Measurements from ENCODE around the gene PLEKHO1. TPM values are rescaled to one million over a fixed set of nuclear protein-coding genes. Genes with fewer than 3 reads are reported as not detected.

PLEKHO1 gene
- polyA plus RNA-seq, 1 experiment: 62.0 TPM

DNA sequence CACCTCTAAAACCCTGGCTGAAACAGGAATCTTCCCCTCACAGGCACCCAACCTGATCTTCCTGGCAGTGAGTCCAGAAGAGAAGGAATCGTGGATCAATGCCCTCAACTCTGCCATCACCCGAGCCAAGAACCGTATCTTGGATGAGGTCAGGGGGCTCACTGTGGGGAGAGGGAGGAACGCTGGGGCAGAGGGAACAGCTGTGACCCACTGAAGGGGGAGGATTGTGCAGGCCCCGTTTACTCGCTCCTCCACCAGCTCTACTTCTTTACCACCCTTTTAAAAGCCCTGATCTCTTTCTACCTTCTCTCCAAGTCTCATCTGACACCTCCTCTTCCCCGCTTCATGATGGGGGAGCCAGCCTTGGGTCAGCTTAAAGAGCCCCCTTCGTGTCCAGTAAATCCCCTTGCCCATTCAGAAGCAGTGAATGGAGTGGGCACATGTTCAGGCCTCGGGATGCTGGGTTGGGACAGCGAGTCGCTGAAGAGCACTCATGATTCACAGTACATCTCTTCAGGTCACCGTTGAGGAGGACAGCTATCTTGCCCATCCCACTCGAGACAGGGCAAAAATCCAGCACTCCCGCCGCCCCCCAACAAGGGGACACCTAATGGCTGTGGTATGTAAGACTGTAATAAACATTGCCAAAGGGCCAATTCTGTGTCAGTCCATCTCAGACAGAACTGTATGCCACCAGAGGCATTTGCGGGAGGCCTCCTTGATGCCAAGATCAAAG is 7.3 kb downstream of the PLEKHO1 start:
- H3K4me3 ChIP-seq (ENCODE audit: low read depth, low read length): no peak overlapping the region
- POLR2A ChIA-PET: interaction anchor here (0.5 to 7.0 kb wide), 4 partner anchors 6 to 84 kb away, joined by 3 to 149 read pairs (median 5); partner anchors contain the start of gene PLEKHO1
- peak overlapping the region; percentile 95 for H3K27ac ChIP-seq (ENCODE audit: low read depth, low read length)
- H3K9me3 ChIP-seq (ENCODE audit: control insufficient read depth, insufficient read depth, low read length): no peaks in the 10 kb centered on the region
- H3K27me3 ChIP-seq (ENCODE audit: control insufficient read depth, insufficient read depth, low read length): no peaks in the 10 kb centered on the region
- CTCF ChIA-PET: interaction anchor here (1.3 to 5.4 kb wide), 5 partner anchors 9 to 89 kb away, joined by 4 to 24 read pairs (median 6); partner anchors contain the start of gene VPS45
- DNase-seq (ENCODE audit: low read depth, low spot score): no peak
- no peak for TF ChIP-seq CTCF (IDR thresholded peaks at IDR 0.05; ENCODE audit: low read depth, low read length)

- DNase-seq (ENCODE audit: low read depth, low spot score): no peak
- ChIA-PET CTCF (interaction anchor here (1.4 to 5.4 kb wide), 3 partner anchors 11 to 87 kb away, joined by 5 to 24 read pairs (median 20); partner anchors contain the start of gene PLEKHO1), POLR2A (interaction anchor here (0.7 to 7.0 kb wide), 4 partner anchors 8 to 272 kb away, joined by 3 to 149 read pairs (median 4); partner anchors contain the start of genes PLEKHO1 and VPS45)
- no peak for TF ChIP-seq CTCF (IDR thresholded peaks at IDR 0.05; ENCODE audit: low read depth, low read length)
- Histone ChIP-seq H3K27ac (ENCODE audit: low read depth, low read length) (peak overlapping the region; percentile 95), H3K9me3 (ENCODE audit: control insufficient read depth, insufficient read depth, low read length) (no peaks in the 10 kb centered on the region), H3K27me3 (ENCODE audit: control insufficient read depth, insufficient read depth, low read length) (no peaks in the 10 kb centered on the region), H3K4me3 (ENCODE audit: low read depth, low read length) (peak overlapping the region; percentile 27; the same call in 1 of the 2 replicates)
Measured at GRCh38 chr1:150159550-150159949, 9.8 kb downstream of the PLEKHO1 start.

GRCh38 chr1:150160964-150161621 is 11.4 kb downstream of the PLEKHO1 start:
- ChIA-PET CTCF (interaction anchor here (0.6 to 5.4 kb wide), 4 partner anchors 18 to 400 kb away, joined by 3 to 24 read pairs (median 6); no protein-coding TSS in a partner anchor), POLR2A (interaction anchor here (0.6 to 7.0 kb wide), 2 partner anchors 10 to 72 kb away, joined by 8 to 149 read pairs; partner anchors contain the start of gene PLEKHO1)
- Histone ChIP-seq H3K27ac (ENCODE audit: low read depth, low read length) (peak overlapping the region; percentile 99), H3K4me3 (ENCODE audit: low read depth, low read length) (no peak overlapping the region), H3K9me3 (ENCODE audit: control insufficient read depth, insufficient read depth, low read length) (no peaks in the 10 kb centered on the region), H3K27me3 (ENCODE audit: control insufficient read depth, insufficient read depth, low read length) (no peaks in the 10 kb centered on the region)
- no peak for TF ChIP-seq CTCF (IDR thresholded peaks at IDR 0.05; ENCODE audit: low read depth, low read length)
- no peak for DNase-seq (ENCODE audit: low read depth, low spot score)

- no peaks in the 10 kb centered on the region for H3K9me3 ChIP-seq (ENCODE audit: control insufficient read depth, insufficient read depth, low read length)
- CTCF ChIA-PET: interaction anchor here (0.8 to 1.8 kb wide), 3 partner anchors 19 to 89 kb away, joined by 3 to 8 read pairs (median 6); no protein-coding TSS in a partner anchor
- POLR2A ChIA-PET: interaction anchor here (0.6 to 7.0 kb wide), 4 partner anchors 11 to 71 kb away, joined by 3 to 149 read pairs (median 10); partner anchors contain the start of gene PLEKHO1
- H3K27ac ChIP-seq (ENCODE audit: low read depth, low read length): peak overlapping the region; percentile 99
- H3K27me3 ChIP-seq (ENCODE audit: control insufficient read depth, insufficient read depth, low read length): no peaks in the 10 kb centered on the region
- no peak overlapping the region for H3K4me3 ChIP-seq (ENCODE audit: low read depth, low read length)
- peak; percentile 8; the same call in 1 of the 2 replicates for TF ChIP-seq CTCF (IDR thresholded peaks at IDR 0.05; ENCODE audit: low read depth, low read length)
- no peak for DNase-seq (ENCODE audit: low read depth, low spot score)
Measured at GRCh38 chr1:150161747-150162581, 12.2 kb downstream of the PLEKHO1 start.

All from AG04450 (cell line).